Anterior cingulate cortex (tissue), 58 donors: Measurements from ENCODE around the gene ME2.
"Not testable (repeated sequence)": the region's sequence is repeated elsewhere in the genome, so short reads cannot be mapped to it uniquely, and the experiment has no call there.

Source experiments
- DNase-seq, 58 donors: peaks; one replicate each; lab custom pipeline; 2025; lab: John Stamatoyannopoulos, UW

ME2 gene

DNA sequence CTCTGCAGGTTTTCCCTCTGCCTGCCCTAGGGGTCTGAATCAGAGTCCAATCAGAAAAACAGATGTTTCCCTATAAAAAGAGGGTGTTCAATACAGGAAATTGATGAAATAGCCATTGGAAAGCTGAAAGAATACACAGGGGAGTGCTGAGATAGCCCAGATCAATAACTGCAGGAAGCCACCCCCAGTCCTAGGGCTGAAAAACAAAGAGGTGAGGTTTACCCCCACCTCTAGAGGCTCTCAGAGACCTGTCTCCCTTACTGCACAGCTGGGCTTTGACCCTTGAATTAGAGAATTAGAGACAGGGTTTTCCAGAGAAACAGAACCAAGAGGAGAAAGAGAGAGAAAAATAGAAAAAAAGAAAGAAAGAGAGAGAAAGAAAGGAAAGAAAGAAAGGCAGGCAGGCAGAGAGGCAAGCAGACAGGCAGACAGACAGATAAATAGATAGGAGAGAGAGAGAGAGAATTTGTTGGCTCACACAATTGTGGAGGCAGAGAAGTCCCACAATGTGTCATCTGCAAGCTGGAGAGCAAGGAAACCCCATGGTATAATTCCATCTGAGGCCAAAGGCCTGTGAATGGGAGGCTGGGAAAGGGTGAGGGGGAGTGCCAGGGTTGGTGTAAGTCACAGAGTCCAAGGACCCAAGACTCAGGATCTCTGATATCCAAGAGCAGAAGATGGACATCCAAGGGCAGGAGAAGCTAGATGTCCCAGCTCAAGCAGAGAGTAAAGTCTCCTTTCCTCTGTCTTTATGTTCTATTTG, 18.9 kb upstream of the ME2 start:
- DNase-seq, result no peak

- DNase-seq, result no peak
Observed at GRCh38 chr18:50861617-50862016, 17.3 kb upstream of the ME2 start.

- peak in 2 of 58 donors; percentile 5 to 16 for DNase-seq
Observed at GRCh38 chr18:50862401-50862800, 16.5 kb upstream of the ME2 start.

DNA sequence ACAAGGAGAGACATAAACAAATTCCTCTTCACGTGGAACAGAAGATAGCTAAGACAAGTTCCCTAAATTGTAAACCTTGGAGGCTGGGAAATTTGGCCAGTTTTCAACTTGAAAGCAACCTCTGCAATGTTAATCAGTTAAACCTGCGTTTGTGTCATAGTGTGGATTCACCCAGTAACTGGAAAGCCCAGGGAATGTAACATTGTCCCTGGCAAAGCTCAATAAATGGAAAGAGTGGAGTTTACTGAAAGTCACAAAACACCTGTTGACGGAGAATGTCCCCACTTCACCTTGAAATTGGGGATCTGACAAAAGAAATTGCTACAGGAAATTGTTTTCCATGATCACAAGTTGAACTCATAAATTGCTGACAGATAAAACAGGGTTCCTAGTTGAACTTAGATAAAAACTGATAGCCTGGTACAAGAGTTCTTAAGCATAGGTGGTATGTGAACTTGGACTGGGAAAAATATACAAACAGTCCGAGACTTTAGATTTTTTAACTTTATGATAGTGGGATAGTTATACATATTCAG, 15.0 kb upstream of the ME2 start:
- DNase-seq, result no peak

GRCh38 chr18:50866765-50867164, 12.2 kb upstream of the ME2 start:
- DNase-seq, result no peak

- no peak for DNase-seq
Observed at GRCh38 chr18:50869150-50869549, 9.8 kb upstream of the ME2 start.

DNA sequence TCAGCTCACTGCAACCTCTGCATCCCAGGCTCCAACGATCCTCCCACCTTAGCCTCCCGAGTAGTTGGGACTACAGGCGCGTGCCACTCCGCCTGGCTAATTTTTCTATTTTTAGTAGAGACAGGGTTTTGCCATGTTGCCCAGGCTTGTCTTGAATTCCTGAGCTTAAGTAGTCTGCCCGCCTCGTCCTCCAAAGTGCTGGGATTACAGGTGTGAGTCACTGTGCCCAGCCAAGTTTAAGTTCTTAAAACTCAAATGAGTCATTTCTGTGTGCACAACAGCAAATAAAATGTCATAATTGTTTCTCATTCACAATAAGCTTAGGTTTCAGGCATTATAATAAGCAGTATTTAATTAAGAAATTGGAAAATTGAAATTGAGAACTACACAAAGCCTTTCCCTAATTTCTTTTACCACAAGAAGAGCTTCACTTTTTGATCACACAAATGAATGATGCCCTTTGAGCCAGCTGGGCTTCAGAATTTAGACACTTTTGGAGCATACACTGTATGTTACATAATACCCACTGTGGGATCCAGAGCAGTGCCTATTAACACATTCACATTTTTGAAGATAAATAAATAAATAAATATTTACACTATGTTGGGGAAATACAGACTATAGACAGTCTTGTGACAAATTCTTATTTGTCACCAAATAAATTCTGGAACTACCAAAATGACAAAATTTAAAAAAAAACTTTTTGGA, 8.6 kb upstream of the ME2 start:
- DNase-seq, result no peak

GRCh38 chr18:50871846-50872245, 7.1 kb upstream of the ME2 start:
- DNase-seq, result no peak

GRCh38 chr18:50875966-50876536, 2.9 kb upstream of the ME2 start:
- no peak for DNase-seq

DNA sequence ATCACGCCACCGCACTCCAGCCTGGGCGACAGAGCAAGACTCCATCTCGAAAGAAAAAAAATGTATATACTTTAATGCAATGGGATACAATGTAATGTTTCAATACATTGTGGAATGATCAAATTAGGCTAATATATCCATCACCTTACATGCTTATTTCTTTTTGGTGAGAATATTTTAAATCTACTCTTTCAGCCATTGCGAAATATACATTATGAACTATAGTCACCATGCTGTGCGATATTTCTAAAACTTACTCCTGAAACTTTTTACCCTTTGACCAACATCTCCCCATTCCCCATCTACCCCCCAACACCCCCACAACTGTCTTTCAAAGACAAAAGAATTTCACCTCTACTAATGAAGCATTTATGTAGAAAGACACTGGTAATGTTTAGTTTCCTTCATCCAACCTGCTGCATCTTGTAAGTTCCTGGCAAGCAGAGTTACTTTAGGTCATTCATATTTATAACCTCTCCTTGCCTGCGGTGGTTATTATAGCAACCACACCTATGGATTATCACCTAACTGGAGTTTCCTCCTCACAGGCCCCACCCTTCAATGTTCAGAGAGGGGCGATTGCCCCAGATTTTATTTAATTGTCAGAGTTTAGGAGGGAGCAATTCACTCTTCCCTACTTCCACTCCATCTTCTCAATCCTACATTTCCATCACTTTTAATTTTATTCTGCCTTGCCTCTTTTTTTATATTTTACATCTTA, 1.2 kb upstream of the ME2 start:
- DNase-seq, result no peak

DNA sequence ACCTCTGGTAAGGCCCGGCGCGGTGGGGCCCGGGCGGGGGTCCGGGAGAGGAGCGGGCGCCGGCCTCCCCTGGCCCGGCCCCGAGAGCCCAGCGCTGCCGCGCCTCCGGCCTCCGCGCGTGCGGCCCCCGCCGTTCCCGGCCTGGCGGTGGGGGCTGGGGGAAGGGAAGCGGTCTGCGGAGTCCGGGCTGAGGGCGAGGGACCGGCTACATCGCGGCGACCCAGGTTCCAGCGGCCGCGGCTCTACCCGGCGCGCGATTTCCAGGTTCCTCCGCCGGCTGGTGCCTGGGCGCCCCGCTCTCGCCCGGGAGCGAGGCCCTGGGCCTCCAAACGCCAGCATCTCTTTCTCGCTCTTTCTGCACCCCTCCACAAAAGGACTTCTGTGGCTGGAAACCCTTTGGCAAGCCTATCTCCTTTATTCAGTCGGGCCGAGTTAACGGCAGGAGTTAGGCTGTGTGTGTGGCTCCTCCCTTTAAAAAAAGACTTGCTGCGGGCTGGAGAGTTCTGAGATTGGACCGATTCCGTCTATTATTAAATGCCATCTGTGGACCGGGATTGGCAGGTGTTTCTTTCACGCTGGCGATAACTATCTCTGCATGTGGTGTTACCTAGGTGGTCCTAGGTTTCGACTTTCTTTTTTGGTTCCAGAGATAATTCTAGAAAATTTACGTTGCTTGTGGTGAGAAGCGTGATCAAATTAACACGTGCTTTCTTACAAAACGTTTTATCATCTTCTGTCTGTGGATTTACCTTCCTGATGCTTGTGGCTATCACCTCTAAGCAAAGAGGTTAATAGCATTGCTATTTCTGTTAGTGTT, 592 bp downstream of the ME2 start:
- peak in 34 of 58 donors; percentile 15 to 76 (median 52) for DNase-seq

- no peak for DNase-seq
Observed at GRCh38 chr18:50880119-50880465, 1.2 kb downstream of the ME2 start.

GRCh38 chr18:50880944-50881343, 2.0 kb downstream of the ME2 start:
- not testable (repeated sequence) for DNase-seq

GRCh38 chr18:50886929-50887328, 8.0 kb downstream of the ME2 start:
- no peak for DNase-seq

GRCh38 chr18:50895350-50896045, 16.6 kb downstream of the ME2 start:
- DNase-seq, result no peak

GRCh38 chr18:50896093-50896492, 17.2 kb downstream of the ME2 start:
- no peak for DNase-seq

DNA sequence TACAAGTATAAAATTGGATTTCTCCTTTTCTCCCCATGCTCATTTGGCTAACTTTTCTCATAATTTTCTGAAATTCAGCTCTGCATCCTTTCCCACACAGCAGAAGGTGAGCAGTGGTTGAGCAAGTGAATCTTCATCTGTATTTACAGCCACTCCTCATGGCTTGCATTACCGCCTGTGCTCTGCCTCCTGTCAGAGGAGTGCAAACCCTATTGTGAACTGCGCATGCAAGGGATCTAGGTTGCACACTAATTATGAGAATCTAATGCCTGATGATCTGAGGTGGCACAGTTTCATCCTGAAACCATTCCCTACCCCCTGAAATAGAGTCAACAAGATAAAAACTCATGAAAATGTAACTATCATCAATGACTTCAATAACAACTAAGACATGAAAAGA, 20.0 kb downstream of the ME2 start:
- DNase-seq, result no peak

GRCh38 chr18:50902797-50903196, 23.9 kb downstream of the ME2 start:
- DNase-seq, result no peak

GRCh38 chr18:50906843-50907242, 27.9 kb downstream of the ME2 start:
- no peak for DNase-seq
